Osteoblast (primary cell): Measurements from ENCODE around the gene KRT6C. TPM values are rescaled to one million over a fixed set of nuclear protein-coding genes. Genes with fewer than 3 reads are reported as not detected.
"Not testable (repeated sequence)": the region's sequence is repeated elsewhere in the genome, so short reads cannot be mapped to it uniquely, and the experiment has no call there.

ENCODE experiments used
- DNase-seq: peaks from one replicate; pipeline ENCODE4 v3.0.0; 2011; ENCODE audit warnings: low spot score, mixed read lengths; ENCODE audit not compliant: insufficient read length; ENCODE audit errors: missing footprints
- H2AFZ ChIP-seq: 2 replicates; pipeline ENCODE4 v1.6.0; 2011; ENCODE audit warnings: mild to moderate bottlenecking, low read length
- H3K27ac ChIP-seq: 2 replicates; pipeline ENCODE4 v1.5.1; 2011; ENCODE audit warnings: mild to moderate bottlenecking, low read depth, low read length, moderate library complexity
- H3K27me3 ChIP-seq: 2 replicates; pipeline ENCODE4 v1.6.0; 2012; ENCODE audit warnings: mild to moderate bottlenecking, control low read depth, inconsistent platforms, low read length, moderate library complexity; ENCODE audit not compliant: insufficient read depth
- H3K36me3 ChIP-seq: 2 replicates; pipeline ENCODE4 v1.5.1; 2011; ENCODE audit warnings: mild to moderate bottlenecking, low read length, control low read depth, moderate library complexity; ENCODE audit not compliant: insufficient read depth
- H3K4me1 ChIP-seq: 2 replicates; pipeline ENCODE4 v1.5.1; 2011; ENCODE audit warnings: mild to moderate bottlenecking, low read length, control low read depth, moderate library complexity; ENCODE audit not compliant: insufficient read depth
- H3K4me2 ChIP-seq: 2 replicates; pipeline ENCODE4 v1.6.0; 2011; ENCODE audit warnings: mild to moderate bottlenecking, low read length; ENCODE audit not compliant: insufficient read depth
- H3K4me3 ChIP-seq: fragments of 200-600 bp; sonication (generic); 3 replicates; pipeline ENCODE4 v1.5.1; 2012; ENCODE audit warnings: mild to moderate bottlenecking, low read length, inconsistent platforms; ENCODE audit not compliant: insufficient read depth
- H3K79me2 ChIP-seq: 2 replicates; pipeline ENCODE4 v1.6.0; 2012; ENCODE audit warnings: mild to moderate bottlenecking, low read length, control low read depth, inconsistent platforms; ENCODE audit not compliant: insufficient read depth
- H3K9me3 ChIP-seq: 2 replicates; pipeline ENCODE4 v1.5.1; 2011; ENCODE audit warnings: low read depth, low read length, control low read depth
- H4K20me1 ChIP-seq: 2 replicates; pipeline ENCODE4 v1.6.0; 2012; ENCODE audit warnings: mild to moderate bottlenecking, low read length, control low read depth; ENCODE audit not compliant: insufficient read depth
- total RNA-seq: library from RNA; depleted of rRNA; stranded (reverse); fragments of >200 nt; gene quantifications from 2 replicates; pipeline ENCODE4 v1.2.3, GENCODE V29; 2012
- TF ChIP-seq, protein P1 (sequence below): IDR thresholded peaks from 2 replicates; pipeline ENCODE4 v1.5.1; 2011; ENCODE audit warnings: mild to moderate bottlenecking, low read depth, low read length, moderate library complexity; ENCODE audit errors: extremely low read depth

Gene KRT6C
- total RNA-seq, 1 donor: not detected

DNA sequence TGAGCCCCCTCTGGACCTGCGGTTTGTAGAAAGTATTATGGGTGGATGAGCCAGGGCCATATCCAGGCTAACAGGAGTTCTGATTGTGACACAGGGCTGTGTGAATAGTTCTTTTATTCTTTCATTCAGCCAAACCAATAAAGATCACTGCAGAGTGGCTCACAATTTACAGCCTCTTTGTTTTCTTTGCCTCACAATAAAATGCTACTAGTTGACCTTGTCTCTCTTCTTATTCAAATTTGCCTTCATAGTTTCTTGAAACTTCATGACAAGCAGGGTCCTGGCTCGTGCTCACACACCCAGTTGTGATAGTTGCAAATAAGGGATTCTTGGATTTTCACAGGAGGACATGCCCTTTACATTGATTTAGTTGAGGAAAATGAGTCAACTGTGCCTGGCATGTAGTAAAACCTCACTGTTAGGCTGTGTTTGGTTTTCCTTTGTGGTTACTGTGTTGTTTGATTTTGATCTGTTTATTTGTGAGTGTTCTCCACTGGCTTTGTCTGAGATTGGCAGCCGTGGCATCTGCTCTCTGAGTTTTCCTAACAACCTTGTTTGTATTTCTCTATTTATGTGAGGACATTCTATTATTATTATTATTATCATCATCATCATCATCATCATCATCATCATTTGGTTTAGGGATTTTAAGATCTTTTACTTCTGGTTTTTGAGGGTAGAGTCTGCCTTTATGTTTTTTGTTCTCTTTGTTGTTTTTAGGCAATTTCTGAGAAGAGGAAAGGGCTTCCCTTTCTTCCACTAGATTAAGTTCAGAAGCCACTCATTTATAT, 19.0 kb downstream of the KRT6C start:
- no peak overlapping the region for H2AFZ ChIP-seq
- H3K79me2 ChIP-seq: no peaks in the 10 kb centered on the region
- H3K27ac ChIP-seq: no peak overlapping the region
- no peak overlapping the region for H3K4me3 ChIP-seq
- no peaks in the 10 kb centered on the region for H4K20me1 ChIP-seq
- peaks cover 20% of the 10 kb centered on the region for H3K27me3 ChIP-seq
- no peak overlapping the region for H3K4me2 ChIP-seq
- peaks cover 8% of the 10 kb centered on the region for H3K4me1 ChIP-seq
- DNase-seq: no peak
- H3K9me3 ChIP-seq: no peaks in the 10 kb centered on the region
- TF ChIP-seq, protein P1, sequence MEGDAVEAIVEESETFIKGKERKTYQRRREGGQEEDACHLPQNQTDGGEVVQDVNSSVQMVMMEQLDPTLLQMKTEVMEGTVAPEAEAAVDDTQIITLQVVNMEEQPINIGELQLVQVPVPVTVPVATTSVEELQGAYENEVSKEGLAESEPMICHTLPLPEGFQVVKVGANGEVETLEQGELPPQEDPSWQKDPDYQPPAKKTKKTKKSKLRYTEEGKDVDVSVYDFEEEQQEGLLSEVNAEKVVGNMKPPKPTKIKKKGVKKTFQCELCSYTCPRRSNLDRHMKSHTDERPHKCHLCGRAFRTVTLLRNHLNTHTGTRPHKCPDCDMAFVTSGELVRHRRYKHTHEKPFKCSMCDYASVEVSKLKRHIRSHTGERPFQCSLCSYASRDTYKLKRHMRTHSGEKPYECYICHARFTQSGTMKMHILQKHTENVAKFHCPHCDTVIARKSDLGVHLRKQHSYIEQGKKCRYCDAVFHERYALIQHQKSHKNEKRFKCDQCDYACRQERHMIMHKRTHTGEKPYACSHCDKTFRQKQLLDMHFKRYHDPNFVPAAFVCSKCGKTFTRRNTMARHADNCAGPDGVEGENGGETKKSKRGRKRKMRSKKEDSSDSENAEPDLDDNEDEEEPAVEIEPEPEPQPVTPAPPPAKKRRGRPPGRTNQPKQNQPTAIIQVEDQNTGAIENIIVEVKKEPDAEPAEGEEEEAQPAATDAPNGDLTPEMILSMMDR: no peak
- H3K36me3 ChIP-seq: no peaks in the 10 kb centered on the region

DNA sequence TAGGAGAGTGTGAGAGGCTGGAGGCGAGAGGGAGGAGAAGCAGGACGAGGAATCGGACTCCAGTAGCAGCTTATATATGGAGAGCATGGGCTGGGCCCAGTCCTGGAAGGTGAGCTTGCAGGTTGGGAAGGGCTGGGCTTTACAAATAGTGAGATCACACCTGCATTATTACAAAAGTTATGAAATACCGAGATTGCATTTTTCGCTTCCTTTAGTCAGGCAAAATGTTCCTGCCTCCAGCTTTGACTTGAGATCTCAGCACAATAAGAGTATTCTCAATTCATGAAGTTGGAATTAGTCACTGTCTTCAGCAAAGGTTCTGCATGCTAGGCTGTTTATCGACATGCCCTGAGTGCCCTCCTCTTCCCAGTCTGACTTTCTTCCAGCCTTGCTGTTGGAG, 21.5 kb downstream of the KRT6C start, which contains the start of gene KRT6B:
TSS of gene KRT6B (minus strand) at position 46 of the 400 bp plus-strand sequence. CDS start 68 bp downstream, outside the sequence.
- peaks cover 8% of the 10 kb centered on the region for H3K4me1 ChIP-seq
- H3K9me3 ChIP-seq: no peaks in the 10 kb centered on the region
- no peaks in the 10 kb centered on the region for H3K79me2 ChIP-seq
- H3K27me3 ChIP-seq: peaks cover 32% of the 10 kb centered on the region
- H3K4me2 ChIP-seq: no peak within 1 kb of the TSS
- no peaks in the 10 kb centered on the region for H4K20me1 ChIP-seq
- H3K36me3 ChIP-seq: no peaks in the 10 kb centered on the region
- no peak within 1 kb of the TSS for H2AFZ ChIP-seq
- no peak within 1 kb of the TSS for H3K4me3 ChIP-seq
- TF ChIP-seq, protein P1: no peak
- no peak within 1 kb of the TSS for H3K27ac ChIP-seq
- no peak for DNase-seq

DNA sequence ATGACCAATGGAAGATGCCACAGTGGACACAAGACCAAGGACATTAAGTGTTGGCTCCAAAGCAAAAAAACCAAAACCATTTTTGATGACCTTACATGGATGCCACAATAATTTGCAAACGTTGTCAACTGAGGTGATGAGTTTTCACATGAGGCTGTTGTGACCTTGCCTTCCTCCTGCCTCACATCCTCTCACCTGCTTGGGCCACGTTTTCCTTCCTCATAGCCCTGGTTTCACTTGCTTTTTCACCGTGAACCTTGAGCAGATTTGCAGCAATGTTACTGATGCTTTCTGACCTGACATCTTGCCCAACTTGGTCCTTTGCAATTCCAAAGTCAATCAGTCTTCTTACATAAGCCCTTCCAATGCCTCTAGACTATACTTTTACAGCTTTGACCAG, 25.4 kb downstream of the KRT6C start:
- no peaks in the 10 kb centered on the region for H3K36me3 ChIP-seq
- peaks cover 12% of the 10 kb centered on the region for H3K4me1 ChIP-seq
- no peaks in the 10 kb centered on the region for H3K9me3 ChIP-seq
- no peak overlapping the region for H3K4me3 ChIP-seq
- H2AFZ ChIP-seq: no peak overlapping the region
- H3K79me2 ChIP-seq: no peaks in the 10 kb centered on the region
- H4K20me1 ChIP-seq: no peaks in the 10 kb centered on the region
- H3K27me3 ChIP-seq: peaks cover 25% of the 10 kb centered on the region
- TF ChIP-seq, protein P1: no peak
- no peak for DNase-seq
- no peak overlapping the region for H3K27ac ChIP-seq
- H3K4me2 ChIP-seq: no peak overlapping the region

DNA sequence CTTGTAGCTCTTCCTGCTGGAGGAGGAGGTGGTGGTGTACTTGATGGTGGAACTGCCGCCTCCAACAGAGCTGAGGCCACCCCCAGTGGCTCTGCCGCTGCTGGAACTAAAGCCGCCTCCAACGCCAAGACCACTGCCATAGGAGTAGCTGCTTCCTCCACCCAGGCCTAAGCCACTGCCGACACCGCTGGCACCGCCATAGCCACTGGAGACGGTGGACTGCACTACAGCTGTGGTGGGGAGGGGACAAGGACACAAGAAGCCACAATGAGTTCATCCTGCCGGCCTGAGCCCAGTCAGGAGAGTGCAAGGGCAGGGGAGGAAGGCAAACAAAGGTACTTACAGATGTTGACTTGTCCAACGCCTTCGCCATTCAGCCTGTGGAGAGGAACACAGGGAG, 26.4 kb downstream of the KRT6C start:
- not testable (repeated sequence) for DNase-seq, H3K9me3 ChIP-seq, H3K79me2 ChIP-seq, H4K20me1 ChIP-seq, H3K4me3 ChIP-seq, H3K4me2 ChIP-seq, H3K27ac ChIP-seq, H2AFZ ChIP-seq, H3K36me3 ChIP-seq
- H3K27me3 ChIP-seq: peaks cover 25% of the 10 kb centered on the region
- peaks cover 22% of the 10 kb centered on the region for H3K4me1 ChIP-seq
